Dendritic cell treated with granulocyte-macrophage colony-stimulating factor and Interleukin-4, amounts not matched to agents 40 ng/mL and 50 ng/mL, for 4 days (primary cell): Measurements from ENCODE around the gene SLMAP.

Experiments used
- H3K27ac Mint-ChIP-seq: one replicate; pipeline ENCODE4 v1.8.0; 2022; ENCODE audit warnings: mild to moderate bottlenecking, mixed read lengths
- H3K27me3 Mint-ChIP-seq: one replicate; pipeline ENCODE4 v1.8.0; 2022; ENCODE audit warnings: mild to moderate bottlenecking, mixed read lengths
- H3K36me3 Mint-ChIP-seq: one replicate; pipeline ENCODE4 v1.8.0; 2022; ENCODE audit warnings: low read depth, mixed read lengths
- H3K4me1 Mint-ChIP-seq: one replicate; pipeline ENCODE4 v1.8.0; 2022; ENCODE audit warnings: low read depth, mixed read lengths
- H3K4me3 Mint-ChIP-seq: one replicate; pipeline ENCODE4 v1.8.0; 2022; ENCODE audit warnings: mild to moderate bottlenecking, moderate library complexity, mixed read lengths
- H3K9me3 Mint-ChIP-seq: one replicate; pipeline ENCODE4 v1.8.0; 2022; ENCODE audit warnings: mixed read lengths
- intact Hi-C: fragments of 100-400 bp; cut with micrococcal nuclease; formaldehyde crosslinking; loops from one replicate; pipeline ENCODE4 v1.15.0; 2022

Gene SLMAP

DNA sequence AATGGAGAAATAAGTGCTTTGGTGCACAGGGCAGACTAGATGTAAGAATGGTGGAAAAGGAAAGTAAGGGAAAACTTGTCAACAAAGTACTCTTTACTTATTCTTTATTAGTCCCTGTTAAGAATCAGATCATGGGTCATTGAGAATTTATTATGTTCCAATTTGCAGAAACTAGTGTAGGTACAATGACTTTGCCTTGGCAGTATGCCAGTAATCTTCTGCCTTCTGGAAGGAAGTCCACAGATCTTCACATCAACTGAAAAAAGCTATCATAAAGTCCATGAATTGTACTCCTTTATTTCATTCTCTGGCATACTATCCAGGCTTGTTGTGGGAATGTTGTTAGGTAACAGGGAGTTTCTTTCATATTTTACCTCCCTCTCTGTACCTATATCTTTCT, 163.9 kb downstream of the SLMAP start:
- Mint-ChIP-seq H3K4me1 (no peaks in the 10 kb centered on the region), H3K27me3 (no peaks in the 10 kb centered on the region), H3K36me3 (peaks cover 91% of the 10 kb centered on the region), H3K4me3 (no peak overlapping the region), H3K9me3 (no peaks in the 10 kb centered on the region), H3K27ac (no peak overlapping the region)
- intact Hi-C loops, result no loop called here

DNA sequence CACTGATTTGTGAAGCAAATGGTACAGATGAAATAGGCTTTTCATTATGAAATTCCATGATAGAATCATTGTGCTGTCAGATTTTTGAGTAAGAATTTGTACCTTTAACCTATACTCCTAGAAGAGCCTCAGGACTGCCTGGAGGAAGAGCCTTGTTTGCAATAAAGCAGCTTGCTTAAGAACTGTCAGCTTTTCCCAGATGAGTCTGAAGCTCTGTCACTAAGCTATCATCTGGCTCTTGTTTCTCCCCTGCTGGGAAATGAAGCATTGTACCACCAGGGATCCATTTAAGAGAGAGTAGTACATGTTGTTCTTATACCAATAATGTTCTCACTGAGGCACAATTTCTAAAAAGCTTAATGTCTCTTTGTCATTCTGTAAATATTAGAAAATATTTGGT, 167.0 kb downstream of the SLMAP start:
- intact Hi-C loops, result no loop called here
- Mint-ChIP-seq H3K36me3 (peaks cover 90% of the 10 kb centered on the region), H3K4me1 (no peaks in the 10 kb centered on the region), H3K27ac (no peak overlapping the region), H3K9me3 (no peaks in the 10 kb centered on the region), H3K4me3 (no peak overlapping the region), H3K27me3 (no peaks in the 10 kb centered on the region)

DNA sequence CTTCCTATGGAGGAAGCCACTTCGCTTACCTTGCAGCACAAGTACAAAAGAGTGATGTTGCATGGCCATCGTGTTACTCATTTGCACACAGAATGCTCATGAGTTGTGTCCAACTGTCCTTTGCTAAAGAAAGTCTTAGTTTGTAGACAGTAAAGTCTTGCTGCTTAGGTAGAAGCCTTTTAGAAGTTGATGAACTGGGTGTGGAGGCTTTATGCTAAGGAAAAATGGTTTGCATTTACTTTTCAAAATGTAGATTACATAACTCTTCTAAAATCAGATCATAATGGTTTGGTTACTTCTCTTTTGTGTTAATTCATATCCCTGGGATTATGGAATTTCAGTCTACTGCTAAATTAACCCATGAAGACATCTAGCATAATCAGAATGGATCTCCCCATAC, 167.6 kb downstream of the SLMAP start:
- H3K36me3 Mint-ChIP-seq, result peaks cover 89% of the 10 kb centered on the region
- no peak overlapping the region for H3K4me3 Mint-ChIP-seq
- intact Hi-C loops, result no loop called here
- no peaks in the 10 kb centered on the region for H3K9me3 Mint-ChIP-seq
- H3K27ac Mint-ChIP-seq, result no peak overlapping the region
- H3K27me3 Mint-ChIP-seq, result no peaks in the 10 kb centered on the region
- no peaks in the 10 kb centered on the region for H3K4me1 Mint-ChIP-seq

DNA sequence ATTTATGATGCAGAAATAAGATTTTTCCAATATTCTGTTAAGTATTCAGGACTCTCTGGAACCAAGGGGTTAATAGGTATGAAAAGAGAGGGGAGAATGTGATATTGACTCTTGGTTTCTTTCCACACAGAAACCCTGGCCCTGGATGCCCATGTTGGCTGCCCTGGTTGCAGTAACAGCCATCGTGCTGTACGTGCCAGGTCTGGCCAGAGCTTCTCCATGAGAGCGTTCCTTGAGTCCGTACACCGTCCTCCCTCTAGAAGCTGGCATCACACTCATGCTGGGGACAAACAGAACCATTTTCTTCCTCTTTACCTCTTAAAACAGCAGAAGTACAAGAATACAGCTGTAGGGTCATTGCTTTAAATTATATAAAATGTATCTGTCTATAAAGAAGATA, 171.1 kb downstream of the SLMAP start:
- H3K27me3 Mint-ChIP-seq, result no peaks in the 10 kb centered on the region
- peaks cover 65% of the 10 kb centered on the region for H3K36me3 Mint-ChIP-seq
- no peaks in the 10 kb centered on the region for H3K9me3 Mint-ChIP-seq
- no peak overlapping the region for H3K27ac Mint-ChIP-seq
- H3K4me3 Mint-ChIP-seq, result no peak overlapping the region
- intact Hi-C loops, result no loop called here
- H3K4me1 Mint-ChIP-seq, result no peaks in the 10 kb centered on the region

DNA sequence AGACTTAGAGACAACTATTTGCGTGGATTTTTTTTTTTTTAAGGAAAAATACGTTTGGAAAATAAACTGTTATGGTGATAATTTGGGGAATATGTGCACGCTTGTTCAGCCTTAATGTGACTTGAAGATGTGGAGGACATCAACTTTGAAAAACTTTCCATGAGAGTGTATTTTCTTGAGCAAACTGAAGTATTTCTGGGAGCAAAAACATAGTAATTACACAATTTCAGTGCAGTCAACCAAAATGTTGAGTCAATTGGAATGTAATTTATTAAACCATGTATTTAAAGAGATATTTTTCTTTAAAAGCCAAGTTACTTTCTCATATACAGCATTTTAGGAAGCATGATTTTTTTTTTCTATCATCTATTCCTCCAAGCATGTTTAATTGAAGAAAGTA, 171.8 kb downstream of the SLMAP start:
- Mint-ChIP-seq H3K27ac (no peak overlapping the region), H3K4me3 (no peak overlapping the region), H3K36me3 (peaks cover 65% of the 10 kb centered on the region), H3K4me1 (no peaks in the 10 kb centered on the region), H3K27me3 (no peaks in the 10 kb centered on the region), H3K9me3 (no peaks in the 10 kb centered on the region)
- intact Hi-C loops, result no loop called here

DNA sequence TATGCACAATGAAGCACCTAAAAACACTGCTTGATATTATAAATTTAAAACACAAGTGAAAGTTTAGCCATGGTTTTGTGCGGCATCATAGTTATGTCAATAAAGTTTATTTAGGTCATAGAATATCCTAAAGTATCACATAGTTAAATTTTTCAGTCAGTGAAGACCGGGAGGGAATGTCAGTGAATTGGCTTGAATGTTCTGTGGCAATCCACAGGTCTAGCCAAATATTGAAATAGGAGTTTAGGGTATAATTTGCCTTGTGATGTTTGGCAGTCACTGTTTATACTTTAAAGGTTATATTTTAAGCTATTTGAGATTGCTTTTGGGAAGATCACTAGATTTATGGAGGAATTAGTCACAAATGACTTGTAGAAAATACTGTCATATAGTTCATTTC, 172.4 kb downstream of the SLMAP start:
- Mint-ChIP-seq H3K4me3 (no peak overlapping the region), H3K27me3 (no peaks in the 10 kb centered on the region), H3K9me3 (no peaks in the 10 kb centered on the region), H3K36me3 (peaks cover 65% of the 10 kb centered on the region), H3K4me1 (no peaks in the 10 kb centered on the region), H3K27ac (no peak overlapping the region)
- intact Hi-C loops, result no loop called here

DNA sequence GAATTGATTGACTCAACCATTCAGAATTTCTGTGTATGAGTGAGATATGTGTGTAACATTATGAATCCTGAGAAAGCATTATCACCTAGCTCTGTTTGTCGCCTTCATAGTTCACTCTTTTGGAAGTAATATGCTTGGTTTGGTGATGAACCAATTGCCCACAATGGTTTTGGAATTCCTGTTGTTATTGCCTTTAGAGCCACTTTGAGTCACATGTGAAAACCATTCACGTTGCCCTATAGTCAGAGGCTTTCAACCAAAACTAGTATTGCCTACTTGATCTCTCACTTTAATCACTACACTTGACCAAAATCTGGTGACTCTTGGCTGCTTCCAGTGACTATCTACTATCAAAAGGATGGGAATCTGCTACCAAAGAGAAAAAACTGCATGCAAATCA, 173.9 kb downstream of the SLMAP start:
- H3K27me3 Mint-ChIP-seq, result no peaks in the 10 kb centered on the region
- H3K4me3 Mint-ChIP-seq, result no peak overlapping the region
- intact Hi-C loops, result no loop called here
- no peak overlapping the region for H3K27ac Mint-ChIP-seq
- H3K9me3 Mint-ChIP-seq, result no peaks in the 10 kb centered on the region
- no peaks in the 10 kb centered on the region for H3K4me1 Mint-ChIP-seq
- H3K36me3 Mint-ChIP-seq, result peaks cover 55% of the 10 kb centered on the region

DNA sequence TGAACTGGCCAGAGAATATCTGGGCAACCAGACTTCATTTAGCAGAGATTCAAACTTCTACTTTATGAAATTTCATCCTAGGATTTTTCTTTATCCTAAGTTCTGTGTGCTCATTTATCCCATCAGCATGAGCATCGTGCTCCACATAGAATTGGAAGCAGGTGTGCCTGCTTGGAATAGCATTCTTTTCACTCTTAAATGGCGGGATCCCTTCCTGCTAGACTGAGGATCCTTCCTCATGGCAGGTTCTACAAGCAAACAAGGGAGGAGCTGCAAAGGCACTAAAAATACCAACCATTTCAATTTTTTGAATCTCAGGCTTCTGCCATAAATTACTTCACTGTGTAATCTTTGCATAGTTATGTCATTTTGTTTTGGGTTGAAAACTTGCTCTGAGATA, 177.5 kb downstream of the SLMAP start:
- intact Hi-C loops, result no loop called here
- Mint-ChIP-seq H3K9me3 (no peaks in the 10 kb centered on the region), H3K27ac (no peak overlapping the region), H3K27me3 (no peaks in the 10 kb centered on the region), H3K4me3 (no peak overlapping the region), H3K4me1 (no peaks in the 10 kb centered on the region), H3K36me3 (peaks cover 21% of the 10 kb centered on the region)

DNA sequence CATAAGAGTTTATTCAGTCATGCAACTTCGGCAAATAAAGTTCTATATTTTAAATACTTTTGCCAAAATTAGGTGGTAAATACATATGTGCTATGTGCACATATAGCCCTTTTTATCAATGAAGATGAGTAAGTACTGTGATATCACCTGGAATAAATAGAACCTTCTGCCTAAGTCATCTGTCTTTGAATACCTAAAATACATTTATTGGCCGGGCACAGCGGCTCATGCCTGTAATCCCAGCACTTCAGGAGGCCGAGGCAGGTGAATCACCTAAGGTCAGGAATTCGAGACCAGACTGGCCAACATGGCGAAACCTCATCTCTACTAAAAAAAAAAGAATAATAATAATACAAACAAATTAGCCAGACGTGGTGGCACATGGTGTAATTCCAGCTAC, 178.3 kb downstream of the SLMAP start:
- Mint-ChIP-seq H3K4me3 (no peak overlapping the region), H3K27me3 (no peaks in the 10 kb centered on the region), H3K9me3 (no peaks in the 10 kb centered on the region), H3K36me3 (peaks cover 20% of the 10 kb centered on the region), H3K4me1 (no peaks in the 10 kb centered on the region), H3K27ac (no peak overlapping the region)
- intact Hi-C loops, result no loop called here

DNA sequence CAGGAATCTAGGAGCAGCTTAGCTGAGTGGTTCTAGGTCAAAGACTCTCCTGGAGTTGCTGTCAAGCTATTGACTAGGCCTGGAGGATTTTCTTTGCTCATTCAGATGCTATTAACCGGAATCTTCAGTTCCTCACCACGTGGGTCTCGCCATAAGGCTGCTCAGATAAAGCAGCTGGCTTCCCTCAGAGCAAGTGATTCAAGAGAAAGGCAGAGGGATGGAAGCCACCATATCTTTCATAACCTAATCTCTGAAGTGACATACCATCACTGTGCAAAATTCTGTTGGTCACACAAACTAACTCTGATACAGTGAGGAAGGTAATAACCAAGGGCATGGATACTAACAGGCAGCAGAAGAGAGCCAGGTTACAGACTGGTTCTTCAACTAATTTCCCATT, 179.4 kb downstream of the SLMAP start:
- Mint-ChIP-seq H3K9me3 (no peaks in the 10 kb centered on the region), H3K4me3 (no peak overlapping the region), H3K36me3 (peaks cover 27% of the 10 kb centered on the region), H3K27me3 (no peaks in the 10 kb centered on the region), H3K27ac (no peak overlapping the region), H3K4me1 (no peaks in the 10 kb centered on the region)
- intact Hi-C loops, result no loop called here

DNA sequence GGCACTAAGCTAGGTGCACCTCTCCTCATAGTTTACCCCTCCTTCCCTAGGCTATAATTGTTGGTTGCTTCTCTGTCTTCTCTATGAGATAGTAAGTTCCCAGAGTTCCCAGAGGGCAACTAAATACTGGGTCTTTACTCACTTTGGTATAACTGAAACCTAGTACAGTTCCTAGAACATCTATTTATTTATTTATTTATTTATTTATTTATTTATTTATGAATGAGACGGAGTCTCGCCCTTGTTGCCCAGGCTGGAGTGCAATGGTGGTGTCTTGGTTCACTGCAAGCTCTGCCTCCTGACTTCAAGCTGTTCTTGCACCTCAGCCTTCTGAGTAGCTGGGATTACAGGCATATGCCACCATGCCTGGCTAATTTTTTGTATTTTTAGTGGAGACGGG, 181.0 kb downstream of the SLMAP start:
- Mint-ChIP-seq H3K27ac (no peak overlapping the region), H3K36me3 (peaks cover 23% of the 10 kb centered on the region), H3K27me3 (no peaks in the 10 kb centered on the region), H3K9me3 (no peaks in the 10 kb centered on the region), H3K4me1 (no peaks in the 10 kb centered on the region), H3K4me3 (no peak overlapping the region)
- intact Hi-C loops, result no loop called here

DNA sequence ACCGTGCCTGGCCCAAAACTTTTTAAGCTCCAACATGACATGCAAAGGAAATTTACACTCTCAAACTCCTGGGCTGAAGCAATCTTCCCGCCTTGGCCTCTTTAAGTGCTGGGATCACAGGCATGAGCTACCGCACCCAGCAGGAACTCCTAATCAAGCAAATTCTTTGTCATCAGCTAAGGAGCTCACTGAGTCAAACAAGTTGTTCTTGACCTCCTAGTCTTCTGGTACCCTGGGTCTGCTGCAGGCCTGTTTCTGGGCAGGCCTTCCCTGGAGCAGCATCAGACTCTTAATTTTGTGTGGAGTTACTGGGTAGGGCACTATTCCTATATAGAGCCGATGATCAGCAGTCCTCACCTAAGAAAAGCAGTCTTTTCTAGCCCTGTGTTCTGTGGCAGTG, 183.7 kb downstream of the SLMAP start:
- no peaks in the 10 kb centered on the region for H3K9me3 Mint-ChIP-seq
- peaks cover 8% of the 10 kb centered on the region for H3K36me3 Mint-ChIP-seq
- no peak overlapping the region for H3K27ac Mint-ChIP-seq
- H3K27me3 Mint-ChIP-seq, result no peaks in the 10 kb centered on the region
- H3K4me1 Mint-ChIP-seq, result no peaks in the 10 kb centered on the region
- H3K4me3 Mint-ChIP-seq, result no peak overlapping the region
- intact Hi-C loops, result no loop called here

DNA sequence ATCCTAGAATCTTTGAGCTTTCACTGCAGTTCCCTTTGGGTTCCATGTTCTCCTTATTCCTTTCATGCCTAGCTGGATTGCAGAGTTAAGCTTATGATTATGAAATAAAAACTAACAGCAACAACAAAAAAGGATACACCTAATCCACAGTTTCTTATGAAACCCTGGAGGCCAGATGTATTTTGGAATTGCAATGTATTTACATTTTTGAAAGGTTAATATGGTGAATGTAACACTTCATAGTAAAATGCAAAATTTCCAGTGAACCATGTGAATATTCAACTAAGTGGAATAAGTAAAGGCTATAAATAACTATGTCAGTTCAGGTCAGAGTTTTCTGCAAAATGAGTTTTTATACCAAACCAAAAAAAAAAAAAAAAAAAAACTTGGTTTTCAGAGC, 186.3 kb downstream of the SLMAP start:
- Mint-ChIP-seq H3K27me3 (no peaks in the 10 kb centered on the region), H3K4me1 (no peaks in the 10 kb centered on the region), H3K36me3 (peaks cover 8% of the 10 kb centered on the region), H3K9me3 (no peaks in the 10 kb centered on the region), H3K27ac (no peak overlapping the region), H3K4me3 (no peak overlapping the region)
- intact Hi-C loops, result no loop called here

DNA sequence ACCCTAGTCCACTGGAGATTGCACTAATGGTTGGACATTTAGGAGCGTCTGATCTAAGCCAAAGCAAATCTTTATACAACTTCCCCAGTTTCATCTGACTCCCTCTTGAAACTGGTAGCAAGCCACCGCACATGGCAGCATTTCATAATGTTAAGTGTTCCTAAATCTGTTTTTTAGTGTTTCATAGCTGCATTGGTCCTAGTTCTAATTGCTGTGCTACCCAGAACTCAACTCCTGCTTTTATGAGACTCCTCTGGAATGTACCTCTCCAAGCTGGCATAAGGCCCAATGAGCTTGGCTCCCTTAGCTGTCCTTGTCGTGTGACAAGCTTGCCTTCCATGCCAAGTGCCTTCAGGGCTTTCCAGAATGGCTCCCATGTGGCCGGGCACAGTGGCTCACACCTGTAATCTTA, 186.8 kb downstream of the SLMAP start:
- Mint-ChIP-seq H3K27me3 (no peaks in the 10 kb centered on the region), H3K4me3 (no peak overlapping the region)
- intact Hi-C loops, result no loop called here

DNA sequence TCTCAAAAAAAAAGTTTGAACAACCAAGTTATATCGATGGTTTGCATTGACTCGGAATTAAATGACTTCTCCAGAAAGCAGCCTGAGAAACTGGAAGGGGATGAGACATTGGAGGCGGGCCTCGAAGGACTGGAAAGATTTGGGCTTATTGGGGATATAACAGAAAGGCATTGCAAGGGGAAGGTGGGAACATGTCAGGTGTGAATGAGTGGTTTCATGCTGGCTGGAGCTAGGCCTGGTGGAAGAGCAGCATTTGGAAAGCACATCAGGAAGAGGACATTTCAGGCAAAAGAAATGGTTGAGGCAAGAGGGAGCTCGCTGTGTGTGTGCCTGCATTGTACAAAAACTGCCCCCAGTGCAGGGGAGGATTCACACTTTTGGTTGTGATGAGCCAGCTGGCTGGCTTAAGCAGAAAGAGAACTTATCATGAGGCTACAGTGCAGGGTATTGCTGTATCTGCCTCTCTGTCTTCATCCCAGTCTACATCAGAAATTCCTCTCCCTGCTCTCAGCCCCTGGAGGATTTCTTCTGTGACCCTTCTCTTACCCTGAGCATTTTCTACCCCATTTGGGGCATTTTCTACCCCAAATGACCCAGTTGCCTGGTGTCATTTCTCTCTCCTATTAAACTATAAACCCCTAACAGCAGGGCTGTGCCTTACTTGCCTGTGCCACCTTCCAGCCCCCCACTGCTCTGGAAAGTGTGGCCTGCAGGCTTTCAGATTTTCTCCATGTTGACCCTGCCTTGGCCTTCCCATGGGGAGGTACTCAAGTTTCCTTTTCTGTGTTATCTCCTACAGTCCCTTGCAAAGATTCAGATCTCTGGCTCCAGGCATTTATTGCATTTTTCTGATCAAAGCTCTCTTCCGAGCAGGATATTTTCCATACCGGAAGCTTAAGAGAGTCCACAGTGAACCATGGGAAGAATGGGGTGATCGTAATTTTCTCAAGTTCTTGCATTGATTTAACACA, 187.7 kb downstream of the SLMAP start:
- Mint-ChIP-seq H3K27me3 (no peaks in the 10 kb centered on the region), H3K36me3 (peaks cover 8% of the 10 kb centered on the region), H3K4me1 (no peaks in the 10 kb centered on the region), H3K27ac (no peak overlapping the region), H3K4me3 (no peak overlapping the region), H3K9me3 (no peaks in the 10 kb centered on the region)
- intact Hi-C loops, result no loop called here

More for the DNA sequence above, 186.8 kb downstream of the SLMAP start:
- no peak overlapping the region for H3K27ac Mint-ChIP-seq
- no peaks in the 10 kb centered on the region for H3K9me3 Mint-ChIP-seq
- peaks cover 8% of the 10 kb centered on the region for H3K36me3 Mint-ChIP-seq
- H3K4me1 Mint-ChIP-seq, result no peaks in the 10 kb centered on the region
